Measurements from ENCODE around the gene ST3GAL5. TPM values are rescaled to one million over a fixed set of nuclear protein-coding genes. Genes with fewer than 3 reads are reported as not detected.

Gene ST3GAL5
- total and polyA plus RNA-seq, 2 experiments from 2014 or later, result 3.2 to 7.9 TPM

DNA sequence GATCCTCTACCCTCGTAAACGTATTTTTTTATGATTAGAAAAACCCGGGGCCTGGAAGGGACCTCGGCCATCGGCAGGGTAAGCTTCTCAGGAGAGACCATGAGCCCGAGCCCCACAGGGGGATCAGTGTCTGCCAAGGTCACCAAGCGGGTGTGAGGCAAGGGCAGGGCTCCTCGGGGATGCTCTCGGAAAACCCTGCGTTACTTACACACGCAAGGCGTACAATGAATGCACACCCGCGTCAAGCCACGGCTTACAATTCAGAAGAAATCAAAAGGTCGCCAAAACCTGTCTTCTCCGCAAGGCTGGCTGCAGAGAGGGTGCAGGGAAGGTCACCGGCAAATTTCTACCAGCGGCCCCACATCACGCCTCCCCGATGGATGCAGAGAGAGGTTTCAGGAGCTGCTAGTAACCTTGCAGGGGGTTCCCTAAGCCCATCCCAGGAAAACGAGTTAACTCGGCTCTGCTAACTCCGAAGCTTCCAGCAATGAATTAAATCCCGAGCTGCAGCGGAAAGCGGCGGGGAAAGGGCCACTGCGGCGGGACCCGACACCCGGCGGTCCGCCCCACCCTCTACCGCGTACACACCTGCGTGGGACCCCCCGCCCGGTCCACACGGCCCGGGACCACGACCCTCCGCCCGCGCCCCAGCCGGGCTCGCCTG is 638 bp downstream of the ST3GAL5 start:
- Mint-ChIP-seq H3K36me3 (ENCODE audit: low read depth) (peaks cover 3% of the 10 kb centered on the region), H3K9me3 (peaks cover 4% of the 10 kb centered on the region), H3K4me3 (peak overlapping the region; percentile 78), H3K27ac (no peak overlapping the region), H3K4me1 (peaks cover 28% of the 10 kb centered on the region), H3K27me3 (ENCODE audit: insufficient read depth, low read depth, poor library complexity) (peaks cover 23% of the 10 kb centered on the region)
- TF ChIP-seq EZH2 (IDR thresholded peaks at IDR 0.05; ENCODE audit: low read depth, unreplicated experiment), result peak; percentile 17
- TF ChIP-seq POLR2AphosphoS5 (IDR thresholded peaks at IDR 0.05; ENCODE audit: low read depth), result no peak
- DNase-seq (ENCODE audit: low spot score), result peak; percentile 59
- H3K4me3 ChIP-seq, result peak overlapping the region; percentile 75
- peak overlapping the region; percentile 99 for H3K4me2 ChIP-seq
- H3K4me1 ChIP-seq (ENCODE audit: insufficient read depth), result no peaks in the 10 kb centered on the region; the same call in 1 of the 2 replicates
- H3F3A ChIP-seq (replicated peaks; ENCODE audit: low read depth), result no peaks in the 10 kb centered on the region
- peak; percentile 27 for ATAC-seq
- H3K36me3 ChIP-seq (ENCODE audit: insufficient read depth), result no peaks in the 10 kb centered on the region
- H2AFZ ChIP-seq, result peak overlapping the region; percentile 93
- H3K79me2 ChIP-seq (replicated peaks; ENCODE audit: insufficient read depth), result 0 out of 2 replicates have a peak, but pooled peaks cover 3% of the 10 kb centered on the region
- no peak overlapping the region for H3K27ac ChIP-seq (ENCODE audit: low read depth)
- peaks cover 6% of the 10 kb centered on the region; the same call in 1 of the 2 replicates for H4K20me1 ChIP-seq (replicated peaks; ENCODE audit: insufficient read depth)
- no peaks in the 10 kb centered on the region for H3K9me2 ChIP-seq (ENCODE audit: insufficient read depth)
- peaks cover 30% of the 10 kb centered on the region for H3K27me3 ChIP-seq (ENCODE audit: insufficient read depth)

DNA sequence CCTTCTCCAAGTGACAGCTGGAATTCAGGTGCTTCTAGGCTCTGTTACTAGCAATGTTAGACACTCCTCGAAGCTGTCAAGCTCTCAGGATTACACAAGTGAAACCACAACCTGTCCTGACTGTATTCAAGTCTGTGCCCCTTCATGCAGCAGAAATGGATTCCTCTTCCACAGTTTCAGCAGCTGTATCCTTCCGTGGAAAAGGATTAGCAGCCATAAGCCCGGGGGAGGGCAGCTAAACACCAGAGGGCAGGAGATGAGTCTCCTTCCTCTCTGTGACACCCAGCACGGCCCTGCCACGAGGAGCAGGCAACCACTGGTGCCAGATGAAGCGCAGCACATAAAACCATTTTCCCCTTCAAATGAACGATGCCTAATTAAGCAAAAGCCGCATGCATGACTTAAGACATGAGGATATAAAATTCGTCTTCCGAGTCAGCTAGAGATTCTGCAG is 1.2 kb downstream of the ST3GAL5 start:
- Mint-ChIP-seq H3K4me1 (peaks cover 29% of the 10 kb centered on the region), H3K27me3 (ENCODE audit: insufficient read depth, low read depth, poor library complexity) (peaks cover 24% of the 10 kb centered on the region), H3K9me3 (peaks cover 9% of the 10 kb centered on the region), H3K36me3 (ENCODE audit: low read depth) (peaks cover 8% of the 10 kb centered on the region), H3K27ac (no peak overlapping the region), H3K4me3 (peak overlapping the region; percentile 78)
- Histone ChIP-seq H3F3A (replicated peaks; ENCODE audit: low read depth) (no peaks in the 10 kb centered on the region), H3K36me3 (ENCODE audit: insufficient read depth) (no peaks in the 10 kb centered on the region), H2AFZ (peak overlapping the region; percentile 93), H3K4me3 (peak overlapping the region; percentile 75), H3K27me3 (ENCODE audit: insufficient read depth) (peaks cover 30% of the 10 kb centered on the region), H4K20me1 (replicated peaks; ENCODE audit: insufficient read depth) (peaks cover 6% of the 10 kb centered on the region; the same call in 1 of the 2 replicates), H3K27ac (ENCODE audit: low read depth) (no peak overlapping the region), H3K4me1 (ENCODE audit: insufficient read depth) (no peaks in the 10 kb centered on the region; the same call in 1 of the 2 replicates), H3K9me2 (ENCODE audit: insufficient read depth) (no peaks in the 10 kb centered on the region), H3K79me2 (replicated peaks; ENCODE audit: insufficient read depth) (0 out of 2 replicates have a peak, but pooled peaks cover 3% of the 10 kb centered on the region), H3K4me2 (peak overlapping the region; percentile 99)
- no peak for DNase-seq (ENCODE audit: low spot score)
- no peak for ATAC-seq
- TF ChIP-seq, protein P1, sequence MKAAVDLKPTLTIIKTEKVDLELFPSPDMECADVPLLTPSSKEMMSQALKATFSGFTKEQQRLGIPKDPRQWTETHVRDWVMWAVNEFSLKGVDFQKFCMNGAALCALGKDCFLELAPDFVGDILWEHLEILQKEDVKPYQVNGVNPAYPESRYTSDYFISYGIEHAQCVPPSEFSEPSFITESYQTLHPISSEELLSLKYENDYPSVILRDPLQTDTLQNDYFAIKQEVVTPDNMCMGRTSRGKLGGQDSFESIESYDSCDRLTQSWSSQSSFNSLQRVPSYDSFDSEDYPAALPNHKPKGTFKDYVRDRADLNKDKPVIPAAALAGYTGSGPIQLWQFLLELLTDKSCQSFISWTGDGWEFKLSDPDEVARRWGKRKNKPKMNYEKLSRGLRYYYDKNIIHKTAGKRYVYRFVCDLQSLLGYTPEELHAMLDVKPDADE (IDR thresholded peaks at IDR 0.05), result no peak
- TF ChIP-seq, protein P2, sequence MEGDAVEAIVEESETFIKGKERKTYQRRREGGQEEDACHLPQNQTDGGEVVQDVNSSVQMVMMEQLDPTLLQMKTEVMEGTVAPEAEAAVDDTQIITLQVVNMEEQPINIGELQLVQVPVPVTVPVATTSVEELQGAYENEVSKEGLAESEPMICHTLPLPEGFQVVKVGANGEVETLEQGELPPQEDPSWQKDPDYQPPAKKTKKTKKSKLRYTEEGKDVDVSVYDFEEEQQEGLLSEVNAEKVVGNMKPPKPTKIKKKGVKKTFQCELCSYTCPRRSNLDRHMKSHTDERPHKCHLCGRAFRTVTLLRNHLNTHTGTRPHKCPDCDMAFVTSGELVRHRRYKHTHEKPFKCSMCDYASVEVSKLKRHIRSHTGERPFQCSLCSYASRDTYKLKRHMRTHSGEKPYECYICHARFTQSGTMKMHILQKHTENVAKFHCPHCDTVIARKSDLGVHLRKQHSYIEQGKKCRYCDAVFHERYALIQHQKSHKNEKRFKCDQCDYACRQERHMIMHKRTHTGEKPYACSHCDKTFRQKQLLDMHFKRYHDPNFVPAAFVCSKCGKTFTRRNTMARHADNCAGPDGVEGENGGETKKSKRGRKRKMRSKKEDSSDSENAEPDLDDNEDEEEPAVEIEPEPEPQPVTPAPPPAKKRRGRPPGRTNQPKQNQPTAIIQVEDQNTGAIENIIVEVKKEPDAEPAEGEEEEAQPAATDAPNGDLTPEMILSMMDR (conservative IDR thresholded peaks at IDR 0.05; ENCODE audit: low read depth in 2 of 2), result no peak
- TF ChIP-seq EZH2phosphoT487 (IDR thresholded peaks at IDR 0.05; ENCODE audit: unreplicated experiment) (no peak), NANOG (IDR thresholded peaks at IDR 0.05; ENCODE audit: borderline replicate concordance) (no peak), CREB1 (CRISPR knock-in tag; IDR thresholded peaks at IDR 0.05; ENCODE audit: low read depth) (no peak), ZNF114 (CRISPR knock-in tag; IDR thresholded peaks at IDR 0.05) (no peak), STAT1 (IDR thresholded peaks at IDR 0.05; ENCODE audit: unreplicated experiment) (no peak), EZH2 (IDR thresholded peaks at IDR 0.05; ENCODE audit: low read depth, unreplicated experiment) (no peak), POLR2AphosphoS5 (IDR thresholded peaks at IDR 0.05; ENCODE audit: low read depth) (no peak), JUNB (IDR thresholded peaks at IDR 0.05; ENCODE audit: unreplicated experiment) (no peak)
- TF ChIP-seq, protein P3, sequence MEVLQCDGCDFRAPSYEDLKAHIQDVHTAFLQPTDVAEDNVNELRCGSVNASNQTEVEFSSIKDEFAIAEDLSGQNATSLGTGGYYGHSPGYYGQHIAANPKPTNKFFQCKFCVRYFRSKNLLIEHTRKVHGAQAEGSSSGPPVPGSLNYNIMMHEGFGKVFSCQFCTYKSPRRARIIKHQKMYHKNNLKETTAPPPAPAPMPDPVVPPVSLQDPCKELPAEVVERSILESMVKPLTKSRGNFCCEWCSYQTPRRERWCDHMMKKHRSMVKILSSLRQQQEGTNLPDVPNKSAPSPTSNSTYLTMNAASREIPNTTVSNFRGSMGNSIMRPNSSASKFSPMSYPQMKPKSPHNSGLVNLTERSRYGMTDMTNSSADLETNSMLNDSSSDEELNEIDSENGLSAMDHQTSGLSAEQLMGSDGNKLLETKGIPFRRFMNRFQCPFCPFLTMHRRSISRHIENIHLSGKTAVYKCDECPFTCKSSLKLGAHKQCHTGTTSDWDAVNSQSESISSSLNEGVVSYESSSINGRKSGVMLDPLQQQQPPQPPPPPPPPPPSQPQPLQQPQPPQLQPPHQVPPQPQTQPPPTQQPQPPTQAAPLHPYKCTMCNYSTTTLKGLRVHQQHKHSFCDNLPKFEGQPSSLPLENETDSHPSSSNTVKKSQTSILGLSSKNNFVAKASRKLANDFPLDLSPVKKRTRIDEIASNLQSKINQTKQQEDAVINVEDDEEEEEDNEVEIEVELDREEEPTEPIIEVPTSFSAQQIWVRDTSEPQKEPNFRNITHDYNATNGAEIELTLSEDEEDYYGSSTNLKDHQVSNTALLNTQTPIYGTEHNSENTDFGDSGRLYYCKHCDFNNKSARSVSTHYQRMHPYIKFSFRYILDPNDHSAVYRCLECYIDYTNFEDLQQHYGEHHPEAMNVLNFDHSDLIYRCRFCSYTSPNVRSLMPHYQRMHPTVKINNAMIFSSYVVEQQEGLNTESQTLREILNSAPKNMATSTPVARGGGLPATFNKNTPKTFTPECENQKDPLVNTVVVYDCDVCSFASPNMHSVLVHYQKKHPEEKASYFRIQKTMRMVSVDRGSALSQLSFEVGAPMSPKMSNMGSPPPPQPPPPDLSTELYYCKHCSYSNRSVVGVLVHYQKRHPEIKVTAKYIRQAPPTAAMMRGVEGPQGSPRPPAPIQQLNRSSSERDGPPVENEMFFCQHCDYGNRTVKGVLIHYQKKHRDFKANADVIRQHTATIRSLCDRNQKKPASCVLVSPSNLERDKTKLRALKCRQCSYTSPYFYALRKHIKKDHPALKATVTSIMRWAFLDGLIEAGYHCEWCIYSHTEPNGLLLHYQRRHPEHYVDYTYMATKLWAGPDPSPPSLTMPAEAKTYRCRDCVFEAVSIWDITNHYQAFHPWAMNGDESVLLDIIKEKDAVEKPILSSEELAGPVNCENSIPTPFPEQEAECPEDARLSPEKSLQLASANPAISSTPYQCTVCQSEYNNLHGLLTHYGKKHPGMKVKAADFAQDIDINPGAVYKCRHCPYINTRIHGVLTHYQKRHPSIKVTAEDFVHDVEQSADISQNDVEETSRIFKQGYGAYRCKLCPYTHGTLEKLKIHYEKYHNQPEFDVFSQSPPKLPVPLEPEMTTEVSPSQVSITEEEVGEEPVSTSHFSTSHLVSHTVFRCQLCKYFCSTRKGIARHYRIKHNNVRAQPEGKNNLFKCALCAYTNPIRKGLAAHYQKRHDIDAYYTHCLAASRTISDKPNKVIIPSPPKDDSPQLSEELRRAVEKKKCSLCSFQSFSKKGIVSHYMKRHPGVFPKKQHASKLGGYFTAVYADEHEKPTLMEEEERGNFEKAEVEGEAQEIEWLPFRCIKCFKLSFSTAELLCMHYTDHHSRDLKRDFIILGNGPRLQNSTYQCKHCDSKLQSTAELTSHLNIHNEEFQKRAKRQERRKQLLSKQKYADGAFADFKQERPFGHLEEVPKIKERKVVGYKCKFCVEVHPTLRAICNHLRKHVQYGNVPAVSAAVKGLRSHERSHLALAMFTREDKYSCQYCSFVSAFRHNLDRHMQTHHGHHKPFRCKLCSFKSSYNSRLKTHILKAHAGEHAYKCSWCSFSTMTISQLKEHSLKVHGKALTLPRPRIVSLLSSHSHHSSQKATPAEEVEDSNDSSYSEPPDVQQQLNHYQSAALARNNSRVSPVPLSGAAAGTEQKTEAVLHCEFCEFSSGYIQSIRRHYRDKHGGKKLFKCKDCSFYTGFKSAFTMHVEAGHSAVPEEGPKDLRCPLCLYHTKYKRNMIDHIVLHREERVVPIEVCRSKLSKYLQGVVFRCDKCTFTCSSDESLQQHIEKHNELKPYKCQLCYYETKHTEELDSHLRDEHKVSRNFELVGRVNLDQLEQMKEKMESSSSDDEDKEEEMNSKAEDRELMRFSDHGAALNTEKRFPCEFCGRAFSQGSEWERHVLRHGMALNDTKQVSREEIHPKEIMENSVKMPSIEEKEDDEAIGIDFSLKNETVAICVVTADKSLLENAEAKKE (CRISPR knock-in tag; IDR thresholded peaks at IDR 0.05), result no peak

Data from GM23338 (cell line).